ENCODE measurements around the gene NDFIP2. TPM values are rescaled to one million over a fixed set of nuclear protein-coding genes. Genes with fewer than 3 reads are reported as not detected.

NDFIP2 gene
- total RNA-seq, 1 experiment from 2014 or later = 29.6 TPM

DNA sequence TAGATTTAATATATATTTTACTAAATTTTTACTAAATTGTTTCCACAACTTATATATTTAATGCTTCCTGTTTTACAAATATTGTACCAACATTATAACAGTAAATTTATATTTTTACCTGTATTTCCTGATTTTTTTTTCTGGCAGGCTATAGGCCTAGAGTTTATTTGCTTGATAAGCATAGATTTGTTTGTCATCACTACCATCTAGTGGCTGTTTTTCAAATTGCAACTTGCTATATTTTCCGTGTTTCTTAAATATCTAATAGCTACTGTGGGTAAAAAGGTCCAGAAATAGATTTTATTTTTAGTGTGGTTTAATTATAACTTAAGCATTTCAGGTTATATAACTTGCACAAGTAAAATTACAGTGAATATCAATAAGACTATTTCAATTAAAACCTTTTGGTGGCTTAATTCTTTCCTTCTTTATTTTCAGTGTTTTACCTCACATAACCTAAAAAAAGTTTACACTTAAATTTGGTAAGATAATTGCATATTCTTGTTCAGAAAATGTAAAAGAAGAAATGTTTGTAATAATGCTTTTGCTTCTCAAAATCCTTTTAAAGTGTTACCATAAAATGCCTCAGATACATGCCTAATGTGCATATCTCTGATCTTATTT, 60.6 kb downstream of the NDFIP2 start:
- no peaks in the 10 kb centered on the region for H3K9me3 ChIP-seq (ENCODE audit: control insufficient read depth, insufficient read depth, low read depth, low read length)
- no TSS peak for BruUV-seq (replicated peaks)
- no peaks in the 10 kb centered on the region; the same call in 1 of the 2 replicates for H3K36me3 ChIP-seq (ENCODE audit: control insufficient read depth, insufficient read depth, low read length)
- H3K4me3 ChIP-seq (ENCODE audit: low read depth in 2 of 2, low read length in 2 of 2) = no peak overlapping the region
- no peaks in the 10 kb centered on the region for H3K27me3 ChIP-seq (ENCODE audit: control insufficient read depth, insufficient read depth, low read length)
- ChIA-PET CTCF (interaction anchor here (0.7 to 1.3 kb wide), 2 partner anchors 117 to 800 kb away, joined by 3 to 24 read pairs; no protein-coding TSS in a partner anchor), POLR2A (no interaction called here)
- DNase-seq (ENCODE audit: low read depth, low spot score) (peak; percentile 22), ATAC-seq (no peak)
- no peaks in the 10 kb centered on the region for H3K4me1 ChIP-seq (ENCODE audit: control insufficient read depth, insufficient read depth, low read length)
- intact Hi-C loops (cut with micrococcal nuclease; ENCODE audit: unreplicated experiment) = no loop called here
- no peak overlapping the region for H3K27ac ChIP-seq (ENCODE audit: low read length)
- TF ChIP-seq POLR2AphosphoS5 (IDR thresholded peaks at IDR 0.05; ENCODE audit: low read depth, low read length) (no peak), CTCF (IDR thresholded peaks at IDR 0.05) (peak; percentile 50; the same call in 1 of the 2 replicates)
- in situ Hi-C loops (cut with HindIII; ENCODE audit: low pct_unique_long_range_greater_than_20kb, low sequenced_read_pairs) = no loop called here

- H3K4me3 ChIP-seq (ENCODE audit: low read depth in 2 of 2, low read length in 2 of 2) = no peak overlapping the region
- H3K4me1 ChIP-seq (ENCODE audit: control insufficient read depth, insufficient read depth, low read length) = no peaks in the 10 kb centered on the region
- CTCF ChIA-PET = interaction anchor here (1.8 kb wide), 1 partner anchor 120 kb away, joined by 16 read pairs; no protein-coding TSS in a partner anchor
- intact Hi-C loops (cut with micrococcal nuclease; ENCODE audit: unreplicated experiment) (no loop called here), in situ Hi-C loops (cut with HindIII; ENCODE audit: low pct_unique_long_range_greater_than_20kb, low sequenced_read_pairs) (no loop called here)
- H3K27me3 ChIP-seq (ENCODE audit: control insufficient read depth, insufficient read depth, low read length) = no peaks in the 10 kb centered on the region
- H3K9me3 ChIP-seq (ENCODE audit: control insufficient read depth, insufficient read depth, low read depth, low read length) = no peaks in the 10 kb centered on the region
- POLR2A ChIA-PET = no interaction called here
- no peak overlapping the region for H3K27ac ChIP-seq (ENCODE audit: low read length)
- BruUV-seq (replicated peaks) = no TSS peak
- no peak for TF ChIP-seq SIN3A (IDR thresholded peaks at IDR 0.05; ENCODE audit: borderline replicate concordance, insufficient read depth, low read depth, low read length)
- ATAC-seq (no peak), DNase-seq (ENCODE audit: low read depth, low spot score) (no peak)
- no peaks in the 10 kb centered on the region; the same call in 1 of the 2 replicates for H3K36me3 ChIP-seq (ENCODE audit: control insufficient read depth, insufficient read depth, low read length)
Measured at GRCh38 chr13:79543883-79544282, 62.9 kb downstream of the NDFIP2 start.

DNA sequence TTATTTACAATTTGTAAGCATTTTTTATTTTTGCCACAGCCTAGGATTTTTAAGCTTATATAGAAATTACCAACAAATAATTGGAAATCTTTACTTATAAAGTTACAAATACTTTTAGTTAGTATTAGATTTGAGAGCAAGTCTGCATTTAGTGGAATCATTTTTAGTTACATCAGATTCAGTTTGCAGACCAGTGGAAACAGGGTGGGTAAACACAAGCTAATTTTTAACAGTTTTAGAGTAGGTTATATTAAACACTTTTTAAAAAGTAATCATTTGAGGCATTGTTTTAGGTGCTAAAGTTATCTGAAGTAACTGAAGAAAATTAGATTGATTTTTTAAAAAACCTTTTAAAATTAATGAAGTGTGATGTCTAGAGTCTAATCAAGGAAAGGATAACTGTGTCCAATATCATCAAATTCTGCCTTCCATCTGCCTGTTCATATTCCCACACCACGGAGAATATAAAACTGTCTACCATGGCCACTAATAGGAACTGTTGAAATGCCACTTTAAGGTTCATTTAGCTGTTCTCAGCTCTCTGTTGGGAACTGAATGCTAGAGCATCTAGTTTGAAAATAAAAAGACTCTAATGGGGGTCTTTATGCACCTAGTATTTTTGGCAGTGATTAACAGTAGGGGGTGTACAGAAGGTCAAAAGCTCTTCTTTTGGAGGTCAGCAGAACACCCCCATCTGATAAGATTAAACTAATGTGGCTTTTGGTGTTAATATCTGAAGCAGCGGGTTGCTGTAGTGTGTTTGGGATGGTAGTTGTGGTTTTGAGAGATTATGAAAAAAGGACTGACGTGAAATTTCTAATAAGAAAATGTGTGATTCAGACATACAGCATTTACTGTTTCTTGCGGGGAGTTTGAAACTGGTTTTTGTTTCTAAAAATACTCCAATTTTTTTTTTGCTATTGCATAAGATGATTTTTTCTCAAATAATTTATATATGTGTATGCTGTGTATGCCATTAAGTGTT, 66.5 kb downstream of the NDFIP2 start:
- H3K4me3 ChIP-seq (ENCODE audit: low read depth in 2 of 2, low read length in 2 of 2) = no peak overlapping the region
- ATAC-seq = no peak
- no peak overlapping the region; the same call in 1 of the 2 replicates for H3K27ac ChIP-seq (ENCODE audit: low read length)
- DNase-seq (ENCODE audit: low read depth, low spot score) = no peak
- H3K27me3 ChIP-seq (ENCODE audit: control insufficient read depth, insufficient read depth, low read length) = no peaks in the 10 kb centered on the region
- intact Hi-C loops (cut with micrococcal nuclease; ENCODE audit: unreplicated experiment) = no loop called here
- BruUV-seq (replicated peaks) = no TSS peak
- POLR2A ChIA-PET = no interaction called here
- no peaks in the 10 kb centered on the region for H3K9me3 ChIP-seq (ENCODE audit: control insufficient read depth, insufficient read depth, low read depth, low read length)
- CTCF ChIA-PET = interaction anchor here (0.7 kb wide), 1 partner anchor 260 kb away, joined by 3 read pairs; no protein-coding TSS in a partner anchor
- peaks cover 6% of the 10 kb centered on the region; the same call in 1 of the 2 replicates for H3K4me1 ChIP-seq (ENCODE audit: control insufficient read depth, insufficient read depth, low read length)
- TF ChIP-seq POLR2AphosphoS5 (IDR thresholded peaks at IDR 0.05; ENCODE audit: low read depth, low read length) (no peak), CTCF (IDR thresholded peaks at IDR 0.05) (no peak), TCF7L2 (IDR thresholded peaks at IDR 0.05; ENCODE audit: low read depth, low read length) (no peak), REST (IDR thresholded peaks at IDR 0.05; ENCODE audit: insufficient read depth in 1 of 2, low read depth in 2 of 2, low read length in 1 of 2) (no peak), SIN3A (IDR thresholded peaks at IDR 0.05; ENCODE audit: borderline replicate concordance, insufficient read depth, low read depth, low read length) (no peak)
- in situ Hi-C loops (cut with HindIII; ENCODE audit: low pct_unique_long_range_greater_than_20kb, low sequenced_read_pairs) = no loop called here
- no peaks in the 10 kb centered on the region; the same call in 1 of the 2 replicates for H3K36me3 ChIP-seq (ENCODE audit: control insufficient read depth, insufficient read depth, low read length)

Data from Panc1 (cell line).